Islet of Langerhans (tissue), 1 donor: ENCODE data around the gene CORO1A.
"Not testable (repeated sequence)": the region's sequence is repeated elsewhere in the genome, so short reads cannot be mapped to it uniquely, and the experiment has no call there.

Experiments used
- FAIRE-seq: peaks from one replicate; lab custom pipeline; 2011; peaks lifted over from hg19 to GRCh38; lab: Jason Lieb, UNC

CORO1A gene

GRCh38 chr16:30205541-30206236 is 22.3 kb downstream of the CORO1A start:
- FAIRE-seq = not testable (repeated sequence)

DNA sequence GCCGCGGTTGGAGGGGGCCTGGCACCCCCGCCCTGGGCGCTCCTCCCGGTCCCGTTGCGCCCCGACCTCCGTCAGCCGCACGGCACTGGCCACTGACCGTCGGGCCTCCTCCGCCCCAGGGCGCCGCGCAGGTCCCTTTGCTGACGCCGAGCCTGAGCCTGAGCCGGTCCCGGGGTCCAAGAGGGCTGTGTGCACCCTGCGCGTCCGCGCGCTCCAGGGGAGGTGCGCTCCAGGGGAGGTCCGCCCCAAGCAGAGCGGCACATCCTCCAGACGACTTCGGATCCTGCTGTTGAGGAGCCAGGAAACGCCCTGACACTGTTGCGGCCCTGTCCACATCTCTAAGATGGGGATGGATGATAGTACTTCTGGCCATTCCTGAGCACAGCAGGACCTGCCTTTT is 22.9 kb downstream of the CORO1A start:
- not testable (repeated sequence) for FAIRE-seq

DNA sequence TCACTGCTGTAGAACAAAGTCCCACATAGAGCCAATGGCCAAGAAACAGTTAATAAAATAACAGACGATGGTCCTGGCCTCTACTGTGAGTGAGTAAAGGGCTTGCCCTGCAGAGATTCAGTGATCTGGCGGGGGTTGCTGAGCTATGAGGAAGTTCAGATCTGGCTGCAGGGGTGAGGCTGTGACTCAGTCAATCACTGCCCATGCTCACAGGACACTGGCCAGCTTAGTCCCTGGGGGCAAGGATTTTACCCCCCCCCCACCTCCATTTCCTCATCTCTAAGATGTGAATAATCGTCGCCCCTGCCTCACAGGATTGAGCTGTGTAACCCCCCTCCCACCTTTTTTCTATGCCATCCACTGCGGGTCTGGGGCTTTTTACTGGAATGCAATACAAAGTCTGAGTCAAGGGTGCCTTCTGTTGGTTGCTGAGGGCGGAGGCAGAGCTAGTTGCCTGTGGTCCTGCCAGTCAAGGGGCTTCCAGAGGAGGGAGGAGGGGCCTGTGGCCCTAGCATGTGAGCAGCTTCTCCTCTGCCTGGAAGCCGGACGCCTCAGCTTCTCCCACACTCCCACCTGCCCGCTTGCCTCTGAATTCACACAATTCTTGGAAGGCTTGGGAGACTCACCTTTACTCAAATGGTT is 23.8 kb downstream of the CORO1A start:
- FAIRE-seq = not testable (repeated sequence)

- FAIRE-seq = not testable (repeated sequence)
Observed at GRCh38 chr16:30209032-30209431, 25.6 kb downstream of the CORO1A start.

- FAIRE-seq = not testable (repeated sequence)
Observed at GRCh38 chr16:30211414-30211813, 28.0 kb downstream of the CORO1A start.

DNA sequence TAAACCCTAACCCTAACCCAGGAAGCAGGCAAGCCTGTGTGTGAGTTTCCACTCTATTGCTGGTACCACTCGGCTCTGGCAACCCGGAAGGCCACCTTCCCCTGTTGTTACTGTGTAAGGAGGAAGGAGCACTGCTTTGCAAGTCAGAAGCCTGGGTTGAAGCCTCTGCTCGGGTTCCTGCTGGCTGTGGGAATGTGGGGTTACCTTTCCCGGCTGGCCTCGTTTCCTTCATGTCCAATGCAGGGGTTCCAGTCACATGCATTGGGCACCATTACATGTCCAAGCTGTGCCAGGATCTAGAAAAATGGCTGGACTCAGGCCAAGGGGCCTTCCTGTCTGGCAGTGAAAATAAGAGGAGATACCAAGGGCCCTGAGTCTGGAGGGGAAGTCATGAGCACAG is 33.7 kb downstream of the CORO1A start:
- not testable (repeated sequence) for FAIRE-seq
